K562 (cell line): ENCODE measurements around the gene LRRC41. TPM values are rescaled to one million over a fixed set of nuclear protein-coding genes. Genes with fewer than 3 reads are reported as not detected.
A peak's percentile ranks its signal among the peaks of the same experiment; 100 is the strongest.

ENCODE experiments used
- ATAC-seq: fragments of 200-7000 bp; cut with Tn5 transposase; 3 replicates; pipeline ENCODE4 v1.9.1; 2020; ENCODE audit warnings: moderate library complexity
- BruUV-seq: library from RNA; stranded (reverse); fragments of 400-500 nt; replicated peaks from 2 replicates; lab custom pipeline; 2021; lab: Mats Ljungman, UMichigan
- CTCF ChIA-PET: fragments of 300-600 bp; formaldehyde crosslinking; extraction: SDS; loops from one replicate; lab custom pipeline; 2021; ENCODE audit warnings: low intra/inter-chr PET ratio; lab: Yijun Ruan, JAX
- POLR2A ChIA-PET: fragments of 300-600, 350-650 bp; sonication (Branson Sonifier 250); formaldehyde crosslinking; extraction: SDS; loops from one replicate; lab custom pipeline; 2021; ENCODE audit warnings: antibody characterized with exemption, inconsistent platforms; lab: Yijun Ruan, JAX
- DNase-seq, 4 experiments: peaks; one replicate each; pipeline versions ENCODE4 v3.0.0 to v3.0.0-alpha.2; 2011 to 2018; ENCODE audit warnings: low spot score in 3 of 4, mixed read lengths in 3 of 4; ENCODE audit errors: extremely low read depth in 1 of 4
- FAIRE-seq: peaks from 2 replicates; lab custom pipeline; 2011; peaks lifted over from hg19 to GRCh38; lab: Jason Lieb, UNC
- H2AFZ ChIP-seq: 2 replicates; pipeline ENCODE4 v1.6.0; 2011; ENCODE audit warnings: low read depth, low read length, control low read depth, inconsistent platforms
- H3K27ac ChIP-seq: fragments of 200-600 bp; 3 replicates; pipeline ENCODE4 v1.8.0; 2011; ENCODE audit warnings: low read depth, mild to moderate bottlenecking, control low read depth, inconsistent platforms, low read length, moderate library complexity, mixed read lengths; ENCODE audit errors: extremely low read depth
- H3K27me3 ChIP-seq, 2 experiments: fragments of 300-600 bp in 1 of 2; 2 replicates in 1 of 2; 3 replicates in 1 of 2; pipeline versions ENCODE4 v1.6.0 to v1.8.0; 2011; ENCODE audit warnings: inconsistent platforms in 2 of 2, low read length in 2 of 2, mild to moderate bottlenecking in 1 of 2, mixed read lengths in 1 of 2, moderate library complexity in 1 of 2; ENCODE audit not compliant: control insufficient read depth in 2 of 2, insufficient read depth in 2 of 2
- H3K36me3 ChIP-seq: fragments of 300-600 bp; 3 replicates; pipeline ENCODE4 v1.8.0; 2011; ENCODE audit warnings: mild to moderate bottlenecking, low read length, inconsistent platforms; ENCODE audit not compliant: control insufficient read depth, insufficient read depth
- H3K4me1 ChIP-seq, 2 experiments: fragments of 200-600 bp in 1 of 2; replicated peaks in 1 of 2; 2 replicates in 1 of 2; 3 replicates in 1 of 2; pipeline versions ENCODE4 v1.5.1 to v1.8.0; 2011; ENCODE audit warnings: inconsistent platforms in 2 of 2, low read length in 2 of 2, mild to moderate bottlenecking in 1 of 2, mixed read lengths in 1 of 2, moderate library complexity in 1 of 2; ENCODE audit not compliant: control insufficient read depth in 2 of 2, insufficient read depth in 2 of 2
- H3K4me2 ChIP-seq: 2 replicates; pipeline ENCODE4 v1.6.1; 2011; ENCODE audit warnings: low read length, control low read depth, inconsistent platforms, mixed read lengths; ENCODE audit not compliant: insufficient read depth
- H3K4me3 ChIP-seq: fragments of 200-600 bp; sonication (generic), shearing (Covaris generic); 2 replicates; pipeline ENCODE4 v1.5.1; 2016; ENCODE audit warnings: control low read depth, inconsistent platforms
- H3K79me2 ChIP-seq: fragments of 200-600 bp; 3 replicates; pipeline ENCODE4 v1.8.0; 2011; ENCODE audit warnings: low read length, inconsistent platforms; ENCODE audit not compliant: control insufficient read depth, insufficient read depth
- H3K9ac ChIP-seq, 2 experiments: 2 replicates each; pipeline versions ENCODE4 v1.6.0 to v1.6.1; 2011; ENCODE audit warnings: low read depth in 2 of 2, low read length in 2 of 2, control low read depth in 1 of 2, inconsistent platforms in 1 of 2, mild to moderate bottlenecking in 1 of 2, mixed read lengths in 1 of 2; ENCODE audit not compliant: insufficient read depth in 1 of 2
- H3K9me1 ChIP-seq: one replicate; pipeline ENCODE4 v1.6.0; 2011; ENCODE audit warnings: inconsistent platforms, mild to moderate bottlenecking, low read length, moderate library complexity; ENCODE audit not compliant: control insufficient read depth, insufficient read depth
- H3K9me3 ChIP-seq: replicated peaks from 2 replicates; pipeline ENCODE4 v1.5.1; 2011; ENCODE audit warnings: low read depth, low read length, inconsistent platforms; ENCODE audit not compliant: control insufficient read depth, insufficient read depth
- H4K20me1 ChIP-seq: replicated peaks from 2 replicates; pipeline ENCODE4 v1.6.1; 2011; ENCODE audit warnings: low read length, inconsistent platforms, mixed read lengths; ENCODE audit not compliant: control insufficient read depth, insufficient read depth
- MEF2A ChIP-seq: IDR thresholded peaks from 2 replicates; pipeline ENCODE4 v1.6.1; 2011; ENCODE audit warnings: low read depth, mild to moderate bottlenecking, low read length, moderate library complexity; ENCODE audit not compliant: control insufficient read depth
- NFE2 ChIP-seq: IDR thresholded peaks from 2 replicates; pipeline ENCODE4 v1.6.1; 2014; ENCODE audit warnings: antibody characterized with exemption, low read depth
- ZNF551 ChIP-seq: fragments of 250-450 bp; sonication (Bioruptor Pico); IDR thresholded peaks from 2 replicates; pipeline ENCODE4 v1.5.0; 2021; ENCODE audit warnings: mild to moderate bottlenecking, moderate library complexity
- WGBS: fragments of 100-300 bp; shearing (Covaris generic); methylation state at CpG from one replicate; pipeline ENCODE4 v1.1.6; 2016; ENCODE audit warnings: low coverage, mixed read lengths; ENCODE audit not compliant: insufficient coverage; ENCODE audit errors: missing lambda C conversion rate; 5-methylcytosine and 5-hydroxymethylcytosine counted together
- in situ Hi-C: fragments of 300-500 bp; cut with MboI; formaldehyde crosslinking; loops from 4 replicates; pipeline ENCODE4 v1.15.0; 2018; ENCODE audit warnings: inconsistent platforms, mixed read lengths
- intact Hi-C: fragments of 100-400 bp; cut with micrococcal nuclease; formaldehyde crosslinking; loops from 2 replicates; pipeline ENCODE4 v1.14.2; 2022
- polyA plus RNA-seq, 8 experiments: library from polyadenylated mRNA; depleted of rRNA in 4 of 8; stranded (reverse) in 5 of 8; unstranded in 3 of 8; fragments of >200 nt; fragmentation: Nextera tagmentation in 2 of 8; fragmentation: Illumina TruSeq in 1 of 8; extraction: Ambion mirVana in 2 of 8; extraction: Trizol in 1 of 8; gene quantifications; 2 replicates each; pipeline versions ENCODE4 v1.2.1 to v1.2.3, GENCODE V29; 2011 to 2014; ENCODE audit warnings: inconsistent platforms in 1 of 8, missing spikeins in 1 of 8
- total RNA-seq, 7 experiments: library from RNA; depleted of rRNA in 6 of 7; stranded (reverse); fragments of >200 nt in 6 of 7; fragmentation: Illumina TruSeq in 2 of 7; extraction: Trizol in 2 of 7; gene quantifications; 2 replicates each; pipeline versions ENCODE4 v1.2.1 to v1.2.3, GENCODE V29; 2011 to 2021; ENCODE audit warnings: low replicate concordance in 1 of 7
- TF ChIP-seq, protein P1 (sequence below), 2 experiments: fragments of 450-650 bp in 1 of 2; sonication (generic) in 1 of 2; formaldehyde crosslinking in 1 of 2; IDR thresholded peaks; 2 replicates each; pipeline versions ENCODE4 v1.7.1 to v1.9.0; 2016 to 2022; ENCODE audit warnings: inconsistent platforms in 1 of 2, mild to moderate bottlenecking in 1 of 2, missing genetic modification reagents in 1 of 2
- TF ChIP-seq, protein P2 (sequence below): fragments of 250-450 bp; sonication (Bioruptor Pico); IDR thresholded peaks from 2 replicates; pipeline ENCODE4 v1.9.0; 2021; ENCODE audit warnings: mild to moderate bottlenecking, inconsistent platforms

The LRRC41 gene
- total and polyA plus RNA-seq, 9 of the 15 experiments (the other 6 are each of a cell fraction or from before 2014, with no cell fraction given), result 10.5 to 64.7 (median 44.2) TPM

DNA sequence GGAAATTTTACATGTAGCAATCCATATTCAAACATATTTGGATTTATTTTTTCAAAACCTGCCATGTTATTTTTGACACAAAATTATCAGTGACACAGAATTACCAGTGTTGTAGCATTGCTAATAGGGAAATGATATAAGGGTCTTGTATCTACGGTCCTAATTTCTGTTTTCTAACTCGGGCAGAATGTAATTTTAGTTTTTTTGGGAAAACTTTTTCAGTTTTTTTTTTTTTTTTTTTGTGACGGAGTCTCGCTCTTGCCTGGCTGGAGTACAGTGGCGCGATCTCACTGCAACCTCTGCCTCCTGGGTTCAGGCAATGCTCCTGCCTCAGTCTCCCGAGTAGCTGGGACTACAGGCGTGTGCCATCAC, 2.7 kb upstream of the LRRC41 start:
- Histone ChIP-seq H3K4me1 (peaks cover 18 to 36% of the 10 kb centered on the region in 2 experiments; a peak in 4 of 5 replicates), H3K27me3 (no peaks in the 10 kb centered on the region), H2AFZ (no peak overlapping the region), H3K9ac (peak overlapping the region; percentile 66 to 100), H3K4me3 (peak overlapping the region; percentile 47), H3K79me2 (peaks cover 97% of the 10 kb centered on the region), H3K36me3 (peaks cover 61% of the 10 kb centered on the region), H3K4me2 (peak overlapping the region; percentile 82), H3K9me1 (no peaks in the 10 kb centered on the region), H4K20me1 (peaks cover 41% of the 10 kb centered on the region), H3K9me3 (no peaks in the 10 kb centered on the region), H3K27ac (peak overlapping the region; percentile 65)
- POLR2A ChIA-PET, result interaction anchor here (0.5 to 3.5 kb wide), 7 partner anchors 9 to 1530 kb away, joined by 3 to 33 read pairs (median 3); no protein-coding TSS in a partner anchor
- DNase-seq (no peak), ATAC-seq (no peak), FAIRE-seq (no peak)
- in situ Hi-C loops, result no loop called here
- CTCF ChIA-PET, result interaction anchor here (0.6 to 0.8 kb wide), 2 partner anchors 139 to 287 kb away, joined by 3 to 5 read pairs; no protein-coding TSS in a partner anchor
- 3% methylated on average over 8 of the region's 8 CpGs for WGBS
- no TSS peak for BruUV-seq
- intact Hi-C loops, result no loop called here
- TF ChIP-seq, protein P1, sequence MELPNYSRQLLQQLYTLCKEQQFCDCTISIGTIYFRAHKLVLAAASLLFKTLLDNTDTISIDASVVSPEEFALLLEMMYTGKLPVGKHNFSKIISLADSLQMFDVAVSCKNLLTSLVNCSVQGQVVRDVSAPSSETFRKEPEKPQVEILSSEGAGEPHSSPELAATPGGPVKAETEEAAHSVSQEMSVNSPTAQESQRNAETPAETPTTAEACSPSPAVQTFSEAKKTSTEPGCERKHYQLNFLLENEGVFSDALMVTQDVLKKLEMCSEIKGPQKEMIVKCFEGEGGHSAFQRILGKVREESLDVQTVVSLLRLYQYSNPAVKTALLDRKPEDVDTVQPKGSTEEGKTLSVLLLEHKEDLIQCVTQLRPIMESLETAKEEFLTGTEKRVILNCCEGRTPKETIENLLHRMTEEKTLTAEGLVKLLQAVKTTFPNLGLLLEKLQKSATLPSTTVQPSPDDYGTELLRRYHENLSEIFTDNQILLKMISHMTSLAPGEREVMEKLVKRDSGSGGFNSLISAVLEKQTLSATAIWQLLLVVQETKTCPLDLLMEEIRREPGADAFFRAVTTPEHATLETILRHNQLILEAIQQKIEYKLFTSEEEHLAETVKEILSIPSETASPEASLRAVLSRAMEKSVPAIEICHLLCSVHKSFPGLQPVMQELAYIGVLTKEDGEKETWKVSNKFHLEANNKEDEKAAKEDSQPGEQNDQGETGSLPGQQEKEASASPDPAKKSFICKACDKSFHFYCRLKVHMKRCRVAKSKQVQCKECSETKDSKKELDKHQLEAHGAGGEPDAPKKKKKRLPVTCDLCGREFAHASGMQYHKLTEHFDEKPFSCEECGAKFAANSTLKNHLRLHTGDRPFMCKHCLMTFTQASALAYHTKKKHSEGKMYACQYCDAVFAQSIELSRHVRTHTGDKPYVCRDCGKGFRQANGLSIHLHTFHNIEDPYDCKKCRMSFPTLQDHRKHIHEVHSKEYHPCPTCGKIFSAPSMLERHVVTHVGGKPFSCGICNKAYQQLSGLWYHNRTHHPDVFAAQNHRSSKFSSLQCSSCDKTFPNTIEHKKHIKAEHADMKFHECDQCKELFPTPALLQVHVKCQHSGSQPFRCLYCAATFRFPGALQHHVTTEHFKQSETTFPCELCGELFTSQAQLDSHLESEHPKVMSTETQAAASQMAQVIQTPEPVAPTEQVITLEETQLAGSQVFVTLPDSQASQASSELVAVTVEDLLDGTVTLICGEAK (IDR thresholded peaks at IDR 0.05), result peak; percentile 38; the same call in 1 of the 2 replicates
- TF ChIP-seq, protein P1 (CRISPR knock-in tag; IDR thresholded peaks at IDR 0.05), result no peak
- no peak for TF ChIP-seq MEF2A
- no peak for TF ChIP-seq NFE2
- TF ChIP-seq, protein P2, sequence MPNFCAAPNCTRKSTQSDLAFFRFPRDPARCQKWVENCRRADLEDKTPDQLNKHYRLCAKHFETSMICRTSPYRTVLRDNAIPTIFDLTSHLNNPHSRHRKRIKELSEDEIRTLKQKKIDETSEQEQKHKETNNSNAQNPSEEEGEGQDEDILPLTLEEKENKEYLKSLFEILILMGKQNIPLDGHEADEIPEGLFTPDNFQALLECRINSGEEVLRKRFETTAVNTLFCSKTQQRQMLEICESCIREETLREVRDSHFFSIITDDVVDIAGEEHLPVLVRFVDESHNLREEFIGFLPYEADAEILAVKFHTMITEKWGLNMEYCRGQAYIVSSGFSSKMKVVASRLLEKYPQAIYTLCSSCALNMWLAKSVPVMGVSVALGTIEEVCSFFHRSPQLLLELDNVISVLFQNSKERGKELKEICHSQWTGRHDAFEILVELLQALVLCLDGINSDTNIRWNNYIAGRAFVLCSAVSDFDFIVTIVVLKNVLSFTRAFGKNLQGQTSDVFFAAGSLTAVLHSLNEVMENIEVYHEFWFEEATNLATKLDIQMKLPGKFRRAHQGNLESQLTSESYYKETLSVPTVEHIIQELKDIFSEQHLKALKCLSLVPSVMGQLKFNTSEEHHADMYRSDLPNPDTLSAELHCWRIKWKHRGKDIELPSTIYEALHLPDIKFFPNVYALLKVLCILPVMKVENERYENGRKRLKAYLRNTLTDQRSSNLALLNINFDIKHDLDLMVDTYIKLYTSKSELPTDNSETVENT, result no peak
- TF ChIP-seq ZNF551 (CRISPR knock-in tag), result no peak
